K562 (cell line): Measurements from ENCODE around the gene ZNRF3. TPM values are rescaled to one million over a fixed set of nuclear protein-coding genes. Genes with fewer than 3 reads are reported as not detected.

ENCODE experiments used
- BCOR ChIP-seq: fragments of 450-650 bp; IDR thresholded peaks from 2 replicates; pipeline ENCODE4 v1.6.1; 2016
- CAMTA2 ChIP-seq: fragments of 250-450 bp; sonication (Bioruptor Pico); conservative IDR thresholded peaks from 2 replicates; pipeline ENCODE4 v1.5.1; 2022
- CCNT2 ChIP-seq: IDR thresholded peaks from 2 replicates; pipeline ENCODE4 v1.6.1; 2011; ENCODE audit warnings: borderline replicate concordance, low read depth, mild to moderate bottlenecking, moderate library complexity, mixed read lengths, low read length; ENCODE audit not compliant: insufficient read length; ENCODE audit errors: extremely low read depth
- CEBPB ChIP-seq: fragments of 450-650 bp; IDR thresholded peaks from 2 replicates; pipeline ENCODE4 v1.6.1; 2016; ENCODE audit warnings: missing genetic modification characterization, missing compliant biosample characterization
- GABPA ChIP-seq: fragments of 200-800 bp; sonication (Bioruptor generic); conservative IDR thresholded peaks from 2 replicates; pipeline ENCODE4 v1.6.1; 2016; ENCODE audit warnings: low read depth, missing genetic modification characterization, missing compliant biosample characterization
- HDAC3 ChIP-seq: fragments of 450-650 bp; IDR thresholded peaks from 2 replicates; pipeline ENCODE4 v1.6.1; 2018; ENCODE audit warnings: borderline replicate concordance, mild to moderate bottlenecking, moderate library complexity; ENCODE audit not compliant: partially characterized antibody
- HNRNPH1 ChIP-seq: fragments of 200-400 bp; formaldehyde crosslinking; optimal IDR thresholded peaks from 2 replicates; pipeline ENCODE3; 2017; ENCODE audit warnings: low read depth, mild to moderate bottlenecking, low read length, moderate library complexity
- HNRNPK ChIP-seq: fragments of 200-400 bp; formaldehyde crosslinking; IDR thresholded peaks from one replicate; pipeline ENCODE4 v1.6.1; 2018; ENCODE audit warnings: mild to moderate bottlenecking, low read depth, low read length; ENCODE audit not compliant: poor library complexity, severe bottlenecking
- ID3 ChIP-seq, 2 experiments: fragments of 250-450 bp in 1 of 2; fragments of 450-650 bp in 1 of 2; sonication (Bioruptor Pico) in 1 of 2; IDR thresholded peaks; 2 replicates each; pipeline versions ENCODE4 v1.6.1 to v1.8.0; 2016 to 2021; ENCODE audit warnings: mild to moderate bottlenecking in 2 of 2, moderate library complexity in 2 of 2, missing compliant biosample characterization in 1 of 2, missing genetic modification characterization in 1 of 2
- IRF2 ChIP-seq: sonication (generic); formaldehyde crosslinking; IDR thresholded peaks from 2 replicates; pipeline ENCODE4 v1.8.1; 2022; ENCODE audit warnings: mild to moderate bottlenecking, missing genetic modification reagents
- LARP7 ChIP-seq: fragments of 450-650 bp; IDR thresholded peaks from 2 replicates; pipeline ENCODE4 v1.6.1; 2016
- PCBP2 ChIP-seq: fragments of 200-400 bp; formaldehyde crosslinking; IDR thresholded peaks from 2 replicates; pipeline ENCODE4 v1.6.1; 2018; ENCODE audit warnings: low read length, low read depth, mild to moderate bottlenecking, moderate library complexity; ENCODE audit not compliant: poor library complexity, severe bottlenecking
- POLR2AphosphoS5 ChIP-seq: IDR thresholded peaks from 2 replicates; pipeline ENCODE4 v1.6.1; 2011; ENCODE audit warnings: mild to moderate bottlenecking, low read depth, low read length, moderate library complexity; ENCODE audit not compliant: control insufficient read depth, insufficient read depth
- POLR2G ChIP-seq: fragments of 200-400 bp; formaldehyde crosslinking; IDR thresholded peaks from 2 replicates; pipeline ENCODE4 v1.6.1; 2017; ENCODE audit warnings: low read depth, mild to moderate bottlenecking, antibody characterized with exemption, low read length, moderate library complexity
- RBM25 ChIP-seq: fragments of 200-400 bp; formaldehyde crosslinking; IDR thresholded peaks from 2 replicates; pipeline ENCODE4 v1.6.1; 2018; ENCODE audit warnings: low read length, low read depth, moderate library complexity; ENCODE audit not compliant: severe bottlenecking
- RUNX1 ChIP-seq: sonication (generic); IDR thresholded peaks from 2 replicates; pipeline ENCODE4 v1.6.1; 2016; ENCODE audit warnings: antibody characterized with exemption, low read depth
- SMAD2 ChIP-seq: fragments of 150-350 bp; IDR thresholded peaks from 2 replicates; pipeline ENCODE4 v1.6.1; 2014; ENCODE audit warnings: low read depth, mild to moderate bottlenecking, low read length
- ZBTB12 ChIP-seq: fragments of 250-450 bp; sonication (Bioruptor Pico); IDR thresholded peaks from 2 replicates; pipeline ENCODE4 v1.4.0; 2020
- ZNF408 ChIP-seq: fragments of 250-450 bp; sonication (Bioruptor Pico); IDR thresholded peaks from 2 replicates; pipeline ENCODE4 v1.4.0; 2020; ENCODE audit warnings: low read depth, mild to moderate bottlenecking, moderate library complexity
- ZNF583 ChIP-seq: fragments of 250-450 bp; sonication (Bioruptor Pico); IDR thresholded peaks from 2 replicates; pipeline ENCODE4 v1.4.0; 2020
- ZNF764 ChIP-seq: fragments of 250-450 bp; sonication (Bioruptor Pico); IDR thresholded peaks from 2 replicates; pipeline ENCODE4 v1.4.0; 2020; ENCODE audit warnings: low read depth, mild to moderate bottlenecking, moderate library complexity
- ZNF778 ChIP-seq: fragments of 450-650 bp; formaldehyde crosslinking; IDR thresholded peaks from 2 replicates; pipeline ENCODE4 v1.4.0; 2020; ENCODE audit warnings: mild to moderate bottlenecking, moderate library complexity
- ZSCAN32 ChIP-seq: fragments of 450-650 bp; formaldehyde crosslinking; IDR thresholded peaks from 2 replicates; pipeline ENCODE4 v1.4.0; 2020; ENCODE audit warnings: mild to moderate bottlenecking, moderate library complexity
- polyA plus RNA-seq, 8 experiments: library from polyadenylated mRNA; depleted of rRNA in 4 of 8; stranded (reverse) in 5 of 8; unstranded in 3 of 8; fragments of >200 nt; fragmentation: Nextera tagmentation in 2 of 8; fragmentation: Illumina TruSeq in 1 of 8; extraction: Ambion mirVana in 2 of 8; extraction: Trizol in 1 of 8; gene quantifications; 2 replicates each; pipeline versions ENCODE4 v1.2.1 to v1.2.3, GENCODE V29; 2011 to 2014; ENCODE audit warnings: inconsistent platforms in 1 of 8, missing spikeins in 1 of 8
- total RNA-seq, 7 experiments: library from RNA; depleted of rRNA in 6 of 7; stranded (reverse); fragments of >200 nt in 6 of 7; fragmentation: Illumina TruSeq in 2 of 7; extraction: Trizol in 2 of 7; gene quantifications; 2 replicates each; pipeline versions ENCODE4 v1.2.1 to v1.2.3, GENCODE V29; 2011 to 2021; ENCODE audit warnings: low replicate concordance in 1 of 7
- TF ChIP-seq, protein P1 (sequence below): fragments of 250-450 bp; sonication (Bioruptor Pico); IDR thresholded peaks from 2 replicates; pipeline ENCODE4 v1.5.0; 2022; ENCODE audit warnings: mild to moderate bottlenecking
- TF ChIP-seq, protein P2 (sequence below): IDR thresholded peaks from 2 replicates; pipeline ENCODE4 v1.6.1; 2011; ENCODE audit not compliant: insufficient read length; ENCODE audit errors: extremely low read depth

The ZNRF3 gene
- total and polyA plus RNA-seq, 9 of the 15 experiments (the other 6 are each of a cell fraction or from before 2014, with no cell fraction given): 0.41 to 5.9 (median 1.7) TPM

- no peak for TF ChIP-seq IRF2
- TF ChIP-seq BCOR: peak; percentile 79
- TF ChIP-seq ZNF764: no peak
- no peak for TF ChIP-seq POLR2G
- no peak for TF ChIP-seq ZSCAN32 (CRISPR knock-in tag)
- TF ChIP-seq SMAD2: no peak
- TF ChIP-seq ZNF583 (CRISPR knock-in tag): no peak
- no peak for TF ChIP-seq GABPA (tag)
- no peak for TF ChIP-seq LARP7
- no peak for TF ChIP-seq CEBPB
- no peak for TF ChIP-seq HNRNPH1
- TF ChIP-seq CCNT2: peak; percentile 53
- TF ChIP-seq ZNF408 (CRISPR knock-in tag): no peak
- TF ChIP-seq ID3 (CRISPR knock-in tag; IDR thresholded peaks at IDR 0.05): no peak
- no peak for TF ChIP-seq ID3 (tag; IDR thresholded peaks at IDR 0.05)
- TF ChIP-seq CAMTA2 (CRISPR knock-in tag): no peak
- TF ChIP-seq HDAC3: no peak
- no peak for TF ChIP-seq RUNX1
- TF ChIP-seq HNRNPK: no peak
- TF ChIP-seq RBM25: peak; percentile 37
- TF ChIP-seq, protein P1, sequence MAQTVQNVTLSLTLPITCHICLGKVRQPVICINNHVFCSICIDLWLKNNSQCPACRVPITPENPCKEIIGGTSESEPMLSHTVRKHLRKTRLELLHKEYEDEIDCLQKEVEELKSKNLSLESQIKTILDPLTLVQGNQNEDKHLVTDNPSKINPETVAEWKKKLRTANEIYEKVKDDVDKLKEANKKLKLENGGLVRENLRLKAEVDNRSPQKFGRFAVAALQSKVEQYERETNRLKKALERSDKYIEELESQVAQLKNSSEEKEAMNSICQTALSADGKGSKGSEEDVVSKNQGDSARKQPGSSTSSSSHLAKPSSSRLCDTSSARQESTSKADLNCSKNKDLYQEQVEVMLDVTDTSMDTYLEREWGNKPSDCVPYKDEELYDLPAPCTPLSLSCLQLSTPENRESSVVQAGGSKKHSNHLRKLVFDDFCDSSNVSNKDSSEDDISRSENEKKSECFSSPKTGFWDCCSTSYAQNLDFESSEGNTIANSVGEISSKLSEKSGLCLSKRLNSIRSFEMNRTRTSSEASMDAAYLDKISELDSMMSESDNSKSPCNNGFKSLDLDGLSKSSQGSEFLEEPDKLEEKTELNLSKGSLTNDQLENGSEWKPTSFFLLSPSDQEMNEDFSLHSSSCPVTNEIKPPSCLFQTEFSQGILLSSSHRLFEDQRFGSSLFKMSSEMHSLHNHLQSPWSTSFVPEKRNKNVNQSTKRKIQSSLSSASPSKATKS (CRISPR knock-in tag): no peak
- TF ChIP-seq, protein P2, sequence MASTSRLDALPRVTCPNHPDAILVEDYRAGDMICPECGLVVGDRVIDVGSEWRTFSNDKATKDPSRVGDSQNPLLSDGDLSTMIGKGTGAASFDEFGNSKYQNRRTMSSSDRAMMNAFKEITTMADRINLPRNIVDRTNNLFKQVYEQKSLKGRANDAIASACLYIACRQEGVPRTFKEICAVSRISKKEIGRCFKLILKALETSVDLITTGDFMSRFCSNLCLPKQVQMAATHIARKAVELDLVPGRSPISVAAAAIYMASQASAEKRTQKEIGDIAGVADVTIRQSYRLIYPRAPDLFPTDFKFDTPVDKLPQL: no peak
- TF ChIP-seq ZNF778 (CRISPR knock-in tag): no peak
- TF ChIP-seq PCBP2: no peak
- TF ChIP-seq ZBTB12: no peak
- no peak for TF ChIP-seq POLR2AphosphoS5
These were observed 189.0 kb downstream of the ZNRF3 start (continued) for GRCh38 chr22:29072193-29072978.
